ENCODE data around the gene NCK2. TPM values are rescaled to one million over a fixed set of nuclear protein-coding genes. Genes with fewer than 3 reads are reported as not detected.
A peak's percentile ranks its signal among the peaks of the same experiment; 100 is the strongest.

NCK2 gene
- polyA plus RNA-seq, 3 donors = 2.5 to 18.2 (median 7.6) TPM

DNA sequence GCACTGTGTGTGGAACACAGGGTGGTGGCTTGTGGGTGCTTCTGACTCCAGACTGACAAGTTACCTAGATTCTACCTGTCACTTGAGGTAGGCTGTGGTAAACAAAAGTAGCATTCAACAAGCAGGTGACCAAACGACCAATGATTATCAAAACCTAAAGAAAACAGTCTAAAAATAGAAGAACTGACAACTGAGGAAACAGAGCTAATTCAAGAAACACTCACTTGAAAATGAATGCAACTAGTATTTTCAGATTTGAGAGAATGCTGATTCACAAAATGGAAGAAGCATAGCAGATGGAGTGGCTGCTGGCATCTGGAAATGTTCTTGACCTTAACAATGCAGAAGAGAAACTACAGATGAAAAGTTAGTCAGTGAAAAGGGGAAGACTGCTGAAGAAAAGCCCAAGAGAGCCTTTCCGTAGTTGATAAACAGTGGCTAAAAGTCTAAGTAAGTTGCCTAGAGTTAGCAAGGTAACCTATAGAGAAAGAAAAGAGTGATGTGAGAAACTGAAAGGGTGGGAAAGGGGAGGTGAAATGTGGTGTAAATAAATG is 170.4 kb downstream of the NCK2 start:
- Mint-ChIP-seq H3K27ac (no peak overlapping the region), H3K4me3 (no peak overlapping the region), H3K9me3 (peaks cover 13 to 37% (median 25%) of the 10 kb centered on the region in 7 donors), H3K27me3 (ENCODE audit: low read depth in 3 of 3) (peaks cover 0 to 4% (median 0%) of the 10 kb centered on the region in 3 donors), H3K4me1 (peaks cover 18% of the 10 kb centered on the region), H3K36me3 (no peaks in the 10 kb centered on the region)
- Histone ChIP-seq H3K4me1 (ENCODE audit: control insufficient read depth in 1 of 2, insufficient read depth in 2 of 2, low read length in 2 of 2) (peaks cover 0 to 7% of the 10 kb centered on the region in 2 donors), H3K27me3 (ENCODE audit: control insufficient read depth in 2 of 2, insufficient read depth in 2 of 2, low read length in 2 of 2) (no peaks in the 10 kb centered on the region), H2AFZ (ENCODE audit: insufficient read depth, low read depth, low read length, poor library complexity, severe bottlenecking) (no peak overlapping the region), H3K36me3 (replicated peaks in 1 of 2; ENCODE audit: control insufficient read depth in 1 of 2, insufficient read depth in 2 of 2, low read length in 2 of 2) (no peaks in the 10 kb centered on the region), H3K4me3 (replicated peaks in 1 of 3; ENCODE audit: low read depth in 2 of 3, low read length in 3 of 3) (no peak overlapping the region), H3K27ac (ENCODE audit: low read depth in 1 of 2, low read length in 2 of 2) (no peak overlapping the region), H3K4me2 (replicated peaks; ENCODE audit: extremely low read depth, low read length, poor library complexity, severe bottlenecking) (no peak overlapping the region), H3K9ac (ENCODE audit: insufficient read depth, low read length, poor library complexity, severe bottlenecking) (no peak overlapping the region), H3K9me3 (replicated peaks in 1 of 2; ENCODE audit: control insufficient read depth in 1 of 2, insufficient read depth in 1 of 2, low read length in 2 of 2) (peaks cover 16 to 23% of the 10 kb centered on the region in 2 donors), H3K79me2 (ENCODE audit: insufficient read depth, low read length) (no peaks in the 10 kb centered on the region), H4K20me1 (ENCODE audit: insufficient read depth, low read length) (no peaks in the 10 kb centered on the region)
- 0% methylated on average over 1 of the region's 2 CpGs for WGBS (ENCODE audit: insufficient coverage)
- TF ChIP-seq, protein P1, sequence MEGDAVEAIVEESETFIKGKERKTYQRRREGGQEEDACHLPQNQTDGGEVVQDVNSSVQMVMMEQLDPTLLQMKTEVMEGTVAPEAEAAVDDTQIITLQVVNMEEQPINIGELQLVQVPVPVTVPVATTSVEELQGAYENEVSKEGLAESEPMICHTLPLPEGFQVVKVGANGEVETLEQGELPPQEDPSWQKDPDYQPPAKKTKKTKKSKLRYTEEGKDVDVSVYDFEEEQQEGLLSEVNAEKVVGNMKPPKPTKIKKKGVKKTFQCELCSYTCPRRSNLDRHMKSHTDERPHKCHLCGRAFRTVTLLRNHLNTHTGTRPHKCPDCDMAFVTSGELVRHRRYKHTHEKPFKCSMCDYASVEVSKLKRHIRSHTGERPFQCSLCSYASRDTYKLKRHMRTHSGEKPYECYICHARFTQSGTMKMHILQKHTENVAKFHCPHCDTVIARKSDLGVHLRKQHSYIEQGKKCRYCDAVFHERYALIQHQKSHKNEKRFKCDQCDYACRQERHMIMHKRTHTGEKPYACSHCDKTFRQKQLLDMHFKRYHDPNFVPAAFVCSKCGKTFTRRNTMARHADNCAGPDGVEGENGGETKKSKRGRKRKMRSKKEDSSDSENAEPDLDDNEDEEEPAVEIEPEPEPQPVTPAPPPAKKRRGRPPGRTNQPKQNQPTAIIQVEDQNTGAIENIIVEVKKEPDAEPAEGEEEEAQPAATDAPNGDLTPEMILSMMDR (IDR thresholded peaks at IDR 0.05) = no peak
- DNase-seq = no peak
- intact Hi-C loops (cut with micrococcal nuclease) = no loop called here

DNA sequence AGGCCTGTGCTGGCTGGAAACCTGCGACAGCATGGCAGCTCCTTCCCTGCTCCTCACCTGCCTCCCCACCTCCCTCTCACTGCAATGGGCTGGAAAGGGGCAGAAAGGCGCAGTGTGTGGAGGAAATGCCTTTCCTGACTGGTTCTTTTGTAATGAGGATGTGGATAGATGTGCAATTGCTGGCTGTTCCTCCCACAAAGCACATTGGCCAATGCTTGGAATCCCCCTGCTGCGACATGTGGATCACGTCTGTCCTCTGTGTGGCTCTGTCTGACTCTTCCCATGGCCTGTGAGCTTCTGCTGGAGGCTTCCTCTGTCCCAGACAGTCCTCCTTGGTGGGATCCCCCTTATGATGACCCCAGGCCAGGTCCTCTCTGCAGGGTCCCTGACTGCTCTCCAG is 172.5 kb downstream of the NCK2 start:
- peaks cover 23 to 29% of the 10 kb centered on the region in 2 donors for H3K9me3 ChIP-seq (replicated peaks in 1 of 2; ENCODE audit: control insufficient read depth in 1 of 2, insufficient read depth in 1 of 2, low read length in 2 of 2)
- H4K20me1 ChIP-seq (ENCODE audit: insufficient read depth, low read length) = no peaks in the 10 kb centered on the region
- no peaks in the 10 kb centered on the region for H3K36me3 Mint-ChIP-seq
- H3K4me1 ChIP-seq (ENCODE audit: control insufficient read depth in 1 of 2, insufficient read depth in 2 of 2, low read length in 2 of 2) = peaks cover 0 to 7% of the 10 kb centered on the region in 2 donors
- H3K4me2 ChIP-seq (replicated peaks; ENCODE audit: extremely low read depth, low read length, poor library complexity, severe bottlenecking) = no peak overlapping the region
- WGBS (ENCODE audit: insufficient coverage) = 0% methylated on average over 2 of the region's 4 CpGs
- peaks cover 21 to 40% (median 31%) of the 10 kb centered on the region in 7 donors for H3K9me3 Mint-ChIP-seq
- intact Hi-C loops (cut with micrococcal nuclease) = no loop called here
- peak in 1 of 3 donors; percentile 23 for DNase-seq
- TF ChIP-seq, protein P1 (IDR thresholded peaks at IDR 0.05) = no peak
- no peak overlapping the region for H3K9ac ChIP-seq (ENCODE audit: insufficient read depth, low read length, poor library complexity, severe bottlenecking)
- no peaks in the 10 kb centered on the region for H3K27me3 ChIP-seq (ENCODE audit: control insufficient read depth in 2 of 2, insufficient read depth in 2 of 2, low read length in 2 of 2)
- peaks cover 18% of the 10 kb centered on the region for H3K4me1 Mint-ChIP-seq
- H3K4me3 Mint-ChIP-seq = no peak overlapping the region
- H2AFZ ChIP-seq (ENCODE audit: insufficient read depth, low read depth, low read length, poor library complexity, severe bottlenecking) = no peak overlapping the region
- no peak overlapping the region for H3K4me3 ChIP-seq (replicated peaks in 1 of 3; ENCODE audit: low read depth in 2 of 3, low read length in 3 of 3)
- no peaks in the 10 kb centered on the region for H3K79me2 ChIP-seq (ENCODE audit: insufficient read depth, low read length)
- H3K27ac ChIP-seq (ENCODE audit: low read depth in 1 of 2, low read length in 2 of 2) = no peak overlapping the region
- H3K36me3 ChIP-seq (replicated peaks in 1 of 2; ENCODE audit: control insufficient read depth in 1 of 2, insufficient read depth in 2 of 2, low read length in 2 of 2) = no peaks in the 10 kb centered on the region
- no peak overlapping the region for H3K27ac Mint-ChIP-seq
- peaks cover 0 to 4% (median 0%) of the 10 kb centered on the region in 3 donors for H3K27me3 Mint-ChIP-seq (ENCODE audit: low read depth in 3 of 3)

All from CD14-positive monocyte (primary cell).